ENCODE results near the gene MRS2. TPM values are rescaled to one million over a fixed set of nuclear protein-coding genes. Genes with fewer than 3 reads are reported as not detected.

The MRS2 gene
- total and polyA plus RNA-seq, 2 donors (not counting 3 experiments of a cell fraction or from before 2014, with no cell fraction given) = 12.1 to 21.1 TPM

- POLR2A ChIA-PET = no interaction called here
- no peak for TF ChIP-seq MYC (IDR thresholded peaks at IDR 0.05; ENCODE audit: low read depth, low read length)
- no peak for TF ChIP-seq MAX (IDR thresholded peaks at IDR 0.05; ENCODE audit: insufficient read depth, insufficient read length)
- Histone ChIP-seq H3K27ac (ENCODE audit: insufficient read depth, low read depth, low read length) (no peak overlapping the region), H3K4me3 (replicated peaks in 1 of 3; ENCODE audit: insufficient read depth in 1 of 3, low read depth in 1 of 3, low read length in 3 of 3) (no peak overlapping the region), H3K9me1 (replicated peaks; ENCODE audit: control insufficient read depth, extremely low read depth, insufficient read depth, low read length) (no peaks in the 10 kb centered on the region), H3K9me3 (replicated peaks; ENCODE audit: control insufficient read depth, insufficient read depth, low read length) (no peaks in the 10 kb centered on the region), H3K4me1 (ENCODE audit: control insufficient read depth, extremely low read depth, insufficient read depth, low read length) (no peaks in the 10 kb centered on the region), H3K4me2 (ENCODE audit: insufficient read depth, low read length) (no peak overlapping the region), H3K9ac (replicated peaks; ENCODE audit: extremely low read depth, insufficient read depth, low read length) (no peak overlapping the region), H2AFZ (ENCODE audit: low read depth, low read length) (no peak overlapping the region), H3K79me2 (ENCODE audit: control insufficient read depth, insufficient read depth, low read length) (no peaks in the 10 kb centered on the region), H3K27me3 (ENCODE audit: control insufficient read depth in 2 of 2, insufficient read depth in 2 of 2, low read length in 2 of 2) (peaks cover 8 to 14% of the 10 kb centered on the region in 2 experiments), H4K20me1 (replicated peaks; ENCODE audit: control insufficient read depth, extremely low read depth, insufficient read depth, low read length) (no peaks in the 10 kb centered on the region), H3K36me3 (ENCODE audit: control insufficient read depth in 2 of 2, extremely low read depth in 1 of 2, insufficient read depth in 2 of 2, low read length in 2 of 2) (no peaks in the 10 kb centered on the region)
- intact Hi-C loops (cut with micrococcal nuclease) = no loop called here
- no TSS peak for BruUV-seq (replicated peaks)
- CTCF ChIA-PET = no interaction called here
- FAIRE-seq (no peak), DNase-seq (ENCODE audit: low read depth, low spot score) (no peak)
- dilution Hi-C loops (cut with MboI; ENCODE audit: extremely low pct_ligation_motif_present, low sequenced_read_pairs) = no loop called here
Measured at GRCh38 chr6:24396824-24397223, 5.9 kb upstream of the MRS2 start.

- dilution Hi-C loops (cut with MboI; ENCODE audit: extremely low pct_ligation_motif_present, low sequenced_read_pairs) (no loop called here), intact Hi-C loops (cut with micrococcal nuclease) (no loop called here)
- Histone ChIP-seq H3K4me1 (ENCODE audit: control insufficient read depth, extremely low read depth, insufficient read depth, low read length) (no peaks in the 10 kb centered on the region), H3K36me3 (ENCODE audit: control insufficient read depth in 2 of 2, extremely low read depth in 1 of 2, insufficient read depth in 2 of 2, low read length in 2 of 2) (no peaks in the 10 kb centered on the region), H3K4me3 (replicated peaks in 1 of 3; ENCODE audit: insufficient read depth in 1 of 3, low read depth in 1 of 3, low read length in 3 of 3) (no peak overlapping the region), H4K20me1 (replicated peaks; ENCODE audit: control insufficient read depth, extremely low read depth, insufficient read depth, low read length) (no peaks in the 10 kb centered on the region), H3K27me3 (ENCODE audit: control insufficient read depth in 2 of 2, insufficient read depth in 2 of 2, low read length in 2 of 2) (peaks cover 8 to 14% of the 10 kb centered on the region in 2 experiments), H3K9ac (replicated peaks; ENCODE audit: extremely low read depth, insufficient read depth, low read length) (no peak overlapping the region), H3K4me2 (ENCODE audit: insufficient read depth, low read length) (no peak overlapping the region), H2AFZ (ENCODE audit: low read depth, low read length) (no peak overlapping the region), H3K27ac (ENCODE audit: insufficient read depth, low read depth, low read length) (no peak overlapping the region), H3K79me2 (ENCODE audit: control insufficient read depth, insufficient read depth, low read length) (no peaks in the 10 kb centered on the region), H3K9me1 (replicated peaks; ENCODE audit: control insufficient read depth, extremely low read depth, insufficient read depth, low read length) (no peaks in the 10 kb centered on the region), H3K9me3 (replicated peaks; ENCODE audit: control insufficient read depth, insufficient read depth, low read length) (no peaks in the 10 kb centered on the region)
- TF ChIP-seq MAX (IDR thresholded peaks at IDR 0.05; ENCODE audit: insufficient read depth, insufficient read length) = no peak
- no peak for TF ChIP-seq POLR2AphosphoS5 (IDR thresholded peaks at IDR 0.05; ENCODE audit: insufficient read depth, low read depth, low read length)
- TF ChIP-seq CTCF (IDR thresholded peaks at IDR 0.05; ENCODE audit: extremely low read depth in 1 of 2, insufficient read depth in 1 of 2, low read depth in 1 of 2, low read length in 2 of 2) = no peak
- no peak for TF ChIP-seq POLR2A (IDR thresholded peaks at IDR 0.05; ENCODE audit: low read depth, low read length)
- no peak for TF ChIP-seq FOS (IDR thresholded peaks at IDR 0.05; ENCODE audit: borderline replicate concordance, insufficient read depth, low read length)
- no peak for TF ChIP-seq MYC (IDR thresholded peaks at IDR 0.05; ENCODE audit: low read depth, low read length)
- no peak for TF ChIP-seq EZH2 (IDR thresholded peaks at IDR 0.05; ENCODE audit: borderline replicate concordance, low read depth, low read length, severe bottlenecking)
- no peak for DNase-seq (ENCODE audit: low read depth, low spot score)
- no TSS peak for BruUV-seq (replicated peaks)
- ChIA-PET CTCF (no interaction called here), POLR2A (no interaction called here)
- no peak for FAIRE-seq
Measured at GRCh38 chr6:24397631-24398030, 5.1 kb upstream of the MRS2 start.
